Measurements from ENCODE around the gene ADGRD1.

DNA sequence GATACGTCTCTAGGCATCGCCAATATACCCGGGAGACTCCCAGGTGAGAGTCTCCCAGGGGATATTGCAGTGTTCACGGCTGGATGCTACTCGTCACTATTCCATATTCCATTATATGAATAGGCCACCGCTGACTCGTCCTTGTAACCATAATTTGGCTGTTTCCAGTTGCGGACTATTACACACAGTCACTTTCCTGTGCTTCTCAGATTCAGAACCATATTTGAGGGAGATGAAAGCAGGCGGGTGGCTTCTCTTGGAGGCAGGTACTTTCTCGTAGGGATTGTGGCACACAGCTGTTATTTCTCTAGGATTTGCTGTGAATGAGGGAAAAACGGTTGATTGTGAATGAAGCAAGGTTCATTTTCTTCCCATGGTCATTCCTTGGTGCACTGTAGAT lies 73.0 kb downstream of the ADGRD1 start:
- no peak for TF ChIP-seq POLR2A (IDR thresholded peaks at IDR 0.05; ENCODE audit: low read depth, low read length)
- TF ChIP-seq POLR2AphosphoS5 (IDR thresholded peaks at IDR 0.05; ENCODE audit: low read depth, low read length): no peak
